HepG2 (cell line): Measurements from ENCODE around the gene TNFSF12. TPM values are rescaled to one million over a fixed set of nuclear protein-coding genes. Genes with fewer than 3 reads are reported as not detected.

Experiments used
- CSRNP2 ChIP-seq: sonication (generic); formaldehyde crosslinking; conservative IDR thresholded peaks from 2 replicates; pipeline ENCODE4 v1.8.0; 2022; ENCODE audit warnings: low read depth, missing genetic modification reagents
- DPF2 ChIP-seq: sonication (generic); formaldehyde crosslinking; IDR thresholded peaks from 2 replicates; pipeline ENCODE4 v1.4.0; 2020; ENCODE audit warnings: mild to moderate bottlenecking, low read depth, missing genetic modification reagents, borderline replicate concordance
- FOXO4 ChIP-seq: sonication (generic); formaldehyde crosslinking; conservative IDR thresholded peaks from 2 replicates; pipeline ENCODE4 v1.8.1; 2023; ENCODE audit warnings: missing genetic modification reagents
- HMGXB3 ChIP-seq: sonication (generic); formaldehyde crosslinking; IDR thresholded peaks from 2 replicates; pipeline ENCODE4 v1.4.0; 2020; ENCODE audit warnings: missing genetic modification reagents, borderline replicate concordance
- HNF1B ChIP-seq: sonication (generic); formaldehyde crosslinking; IDR thresholded peaks from 2 replicates; pipeline ENCODE4 v1.5.1; 2020; ENCODE audit warnings: mild to moderate bottlenecking, moderate library complexity, missing genetic modification reagents
- ISL2 ChIP-seq: sonication (generic); formaldehyde crosslinking; IDR thresholded peaks from 2 replicates; pipeline ENCODE4 v1.5.0; 2020; ENCODE audit warnings: missing genetic modification reagents
- KDM6A ChIP-seq: IDR thresholded peaks from 2 replicates; pipeline ENCODE4 v1.6.1; 2016; ENCODE audit warnings: low read depth
- MAFF ChIP-seq: IDR thresholded peaks from 2 replicates; pipeline ENCODE4 v1.6.1; 2011; ENCODE audit warnings: low read depth, low read length, improper control_type of control experiment
- MTERF4 ChIP-seq: sonication (generic); formaldehyde crosslinking; IDR thresholded peaks from 2 replicates; pipeline ENCODE4 v1.8.0; 2023; ENCODE audit warnings: mild to moderate bottlenecking, missing genetic modification reagents
- TRAFD1 ChIP-seq: sonication (generic); formaldehyde crosslinking; IDR thresholded peaks from 2 replicates; pipeline ENCODE4 v1.5.1; 2020; ENCODE audit warnings: missing genetic modification reagents, mild to moderate bottlenecking, borderline replicate concordance
- ZBTB8A ChIP-seq: sonication (generic); formaldehyde crosslinking; IDR thresholded peaks from 2 replicates; pipeline ENCODE4 v1.4.0; 2020; ENCODE audit warnings: mild to moderate bottlenecking, low read depth, missing genetic modification reagents, borderline replicate concordance
- ZFP90 ChIP-seq: sonication (generic); formaldehyde crosslinking; IDR thresholded peaks from 2 replicates; pipeline ENCODE4 v1.8.0; 2022; ENCODE audit warnings: missing genetic modification reagents, mild to moderate bottlenecking, inconsistent platforms, borderline replicate concordance
- ZNF710 ChIP-seq: sonication (generic); formaldehyde crosslinking; IDR thresholded peaks from 2 replicates; pipeline ENCODE4 v1.5.0; 2020; ENCODE audit warnings: mild to moderate bottlenecking, missing genetic modification reagents, borderline replicate concordance
- polyA plus RNA-seq, 8 experiments: library from polyadenylated mRNA; depleted of rRNA in 3 of 8; stranded (reverse) in 7 of 8; unstranded in 1 of 8; fragments of >200 nt; fragmentation: Illumina TruSeq in 4 of 8; extraction: Trizol in 4 of 8; gene quantifications; 2 replicates each; pipeline versions ENCODE4 v1.2.1 to v1.2.3, GENCODE V29; 2011 to 2016; ENCODE audit warnings: low read depth in 4 of 8, missing spikeins in 1 of 8, mixed read lengths in 1 of 8; ENCODE audit not compliant: insufficient read depth in 1 of 8
- total RNA-seq, 5 experiments: library from RNA; depleted of rRNA; stranded (reverse); fragments of >200 nt; fragmentation: Illumina TruSeq; extraction: Trizol; gene quantifications; 2 replicates each; pipeline ENCODE4 v1.2.3, GENCODE V29; 2016; ENCODE audit warnings: low read depth in 1 of 5

TNFSF12 gene
- total and polyA plus RNA-seq, 2 of the 13 experiments (the other 11 are each of a cell fraction or from before 2014, with no cell fraction given) = 0.93 to 7.2 TPM

GRCh38 chr17:7572588-7573323 is 23.9 kb downstream of the TNFSF12 start (continued):
- TF ChIP-seq HMGXB3 = no peak
- TF ChIP-seq FOXO4 (CRISPR knock-in tag) = no peak
- peak; percentile 69 for TF ChIP-seq ZFP90 (CRISPR knock-in tag)
- peak; percentile 88 for TF ChIP-seq HNF1B (CRISPR knock-in tag)
- no peak for TF ChIP-seq ISL2 (CRISPR knock-in tag)
- peak; percentile 77; the same call in 1 of the 2 replicates for TF ChIP-seq ZNF710 (CRISPR knock-in tag)
- no peak for TF ChIP-seq MTERF4 (CRISPR knock-in tag)
- TF ChIP-seq ZBTB8A (CRISPR knock-in tag) = peak; percentile 61; the same call in 1 of the 2 replicates
- TF ChIP-seq DPF2 (CRISPR knock-in tag) = no peak
- no peak for TF ChIP-seq KDM6A
- TF ChIP-seq TRAFD1 (CRISPR knock-in tag) = no peak
- no peak for TF ChIP-seq MAFF
- TF ChIP-seq CSRNP2 = 0 out of 2 replicates have a peak, but pooled peaks have one; percentile 62
